Epithelial cell of esophagus (primary cell): ENCODE data around the gene TBC1D10A.

ENCODE experiments used
- DNase-seq: peaks from one replicate; pipeline ENCODE4 v3.0.0; 2010; ENCODE audit warnings: low read depth
- H3K4me3 ChIP-seq: 2 replicates; pipeline ENCODE4 v1.5.1; 2011; ENCODE audit warnings: mild to moderate bottlenecking, low read length, control low read depth
- TF ChIP-seq, protein P1 (sequence below): IDR thresholded peaks from 2 replicates; pipeline ENCODE4 v1.5.1; 2011; ENCODE audit warnings: low read depth, mild to moderate bottlenecking, low read length, control low read depth, inconsistent platforms; ENCODE audit not compliant: insufficient read depth; ENCODE audit errors: missing control alignments

The TBC1D10A gene

DNA sequence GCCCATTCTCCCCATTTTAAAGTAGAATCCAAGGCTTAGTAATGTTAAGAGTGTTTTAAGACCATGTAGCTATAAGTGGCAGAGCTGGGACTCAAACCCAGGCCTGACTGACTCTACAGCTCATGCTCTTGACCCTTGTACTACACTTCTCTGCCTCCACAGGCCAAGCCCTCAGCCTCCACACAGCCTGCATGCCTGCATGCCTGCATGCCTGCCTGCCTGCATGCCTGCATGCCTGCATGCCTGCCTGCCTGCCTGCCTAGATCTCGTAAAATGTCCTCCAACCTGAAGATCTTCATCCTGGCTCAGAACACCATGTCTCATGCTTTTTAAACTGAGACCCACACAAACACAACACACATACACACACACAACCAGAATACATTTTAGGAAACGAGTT lies 18.6 kb downstream of the TBC1D10A start:
- no peak overlapping the region for H3K4me3 ChIP-seq
- DNase-seq: no peak
- TF ChIP-seq, protein P1, sequence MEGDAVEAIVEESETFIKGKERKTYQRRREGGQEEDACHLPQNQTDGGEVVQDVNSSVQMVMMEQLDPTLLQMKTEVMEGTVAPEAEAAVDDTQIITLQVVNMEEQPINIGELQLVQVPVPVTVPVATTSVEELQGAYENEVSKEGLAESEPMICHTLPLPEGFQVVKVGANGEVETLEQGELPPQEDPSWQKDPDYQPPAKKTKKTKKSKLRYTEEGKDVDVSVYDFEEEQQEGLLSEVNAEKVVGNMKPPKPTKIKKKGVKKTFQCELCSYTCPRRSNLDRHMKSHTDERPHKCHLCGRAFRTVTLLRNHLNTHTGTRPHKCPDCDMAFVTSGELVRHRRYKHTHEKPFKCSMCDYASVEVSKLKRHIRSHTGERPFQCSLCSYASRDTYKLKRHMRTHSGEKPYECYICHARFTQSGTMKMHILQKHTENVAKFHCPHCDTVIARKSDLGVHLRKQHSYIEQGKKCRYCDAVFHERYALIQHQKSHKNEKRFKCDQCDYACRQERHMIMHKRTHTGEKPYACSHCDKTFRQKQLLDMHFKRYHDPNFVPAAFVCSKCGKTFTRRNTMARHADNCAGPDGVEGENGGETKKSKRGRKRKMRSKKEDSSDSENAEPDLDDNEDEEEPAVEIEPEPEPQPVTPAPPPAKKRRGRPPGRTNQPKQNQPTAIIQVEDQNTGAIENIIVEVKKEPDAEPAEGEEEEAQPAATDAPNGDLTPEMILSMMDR: no peak

DNA sequence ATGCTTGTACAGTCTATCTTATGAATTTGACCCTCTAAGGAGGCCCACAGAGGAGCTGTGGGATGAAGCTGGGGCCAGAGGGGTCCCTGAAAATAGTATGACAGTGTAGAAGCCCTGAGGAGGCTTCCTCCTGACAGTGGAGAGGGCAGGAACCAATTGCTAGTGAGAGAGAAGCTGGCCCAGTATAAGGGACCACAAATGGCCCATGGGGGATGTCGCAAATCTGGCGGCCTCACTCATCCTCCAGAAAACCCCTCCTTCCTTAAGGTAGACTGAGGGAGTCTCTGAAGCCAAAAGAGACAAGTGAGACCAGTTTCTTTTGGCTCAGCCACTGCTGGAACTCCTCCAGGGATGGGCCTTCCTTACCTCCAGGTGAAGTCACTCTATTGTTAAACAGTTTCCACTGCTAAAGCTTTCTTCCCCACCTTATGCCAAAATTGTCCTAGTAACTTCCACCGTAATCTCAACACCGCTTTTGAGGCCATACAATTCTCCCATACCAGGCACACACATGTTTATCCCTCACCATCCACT lies 19.6 kb downstream of the TBC1D10A start:
- H3K4me3 ChIP-seq: no peak overlapping the region
- no peak for DNase-seq
- TF ChIP-seq, protein P1: no peak

DNA sequence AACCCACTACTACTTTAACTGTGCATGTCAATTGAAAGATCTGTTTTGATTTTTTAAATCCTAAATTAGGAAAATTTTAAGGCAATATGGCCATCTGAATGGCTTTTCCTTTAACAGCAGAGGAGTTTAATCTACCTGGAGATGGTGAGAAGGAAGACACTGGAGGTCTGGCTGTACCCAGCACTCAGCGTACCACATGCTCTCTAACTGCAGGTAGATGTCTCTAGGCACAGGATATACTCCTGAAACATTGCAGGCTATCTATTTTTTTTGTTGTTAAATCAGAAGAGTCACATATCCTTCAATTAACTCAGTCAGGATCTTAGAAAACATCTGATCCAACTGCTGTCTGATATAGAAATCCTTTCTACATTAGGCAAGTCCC lies 20.1 kb downstream of the TBC1D10A start:
- TF ChIP-seq, protein P1: no peak
- H3K4me3 ChIP-seq: no peak overlapping the region
- no peak for DNase-seq

DNA sequence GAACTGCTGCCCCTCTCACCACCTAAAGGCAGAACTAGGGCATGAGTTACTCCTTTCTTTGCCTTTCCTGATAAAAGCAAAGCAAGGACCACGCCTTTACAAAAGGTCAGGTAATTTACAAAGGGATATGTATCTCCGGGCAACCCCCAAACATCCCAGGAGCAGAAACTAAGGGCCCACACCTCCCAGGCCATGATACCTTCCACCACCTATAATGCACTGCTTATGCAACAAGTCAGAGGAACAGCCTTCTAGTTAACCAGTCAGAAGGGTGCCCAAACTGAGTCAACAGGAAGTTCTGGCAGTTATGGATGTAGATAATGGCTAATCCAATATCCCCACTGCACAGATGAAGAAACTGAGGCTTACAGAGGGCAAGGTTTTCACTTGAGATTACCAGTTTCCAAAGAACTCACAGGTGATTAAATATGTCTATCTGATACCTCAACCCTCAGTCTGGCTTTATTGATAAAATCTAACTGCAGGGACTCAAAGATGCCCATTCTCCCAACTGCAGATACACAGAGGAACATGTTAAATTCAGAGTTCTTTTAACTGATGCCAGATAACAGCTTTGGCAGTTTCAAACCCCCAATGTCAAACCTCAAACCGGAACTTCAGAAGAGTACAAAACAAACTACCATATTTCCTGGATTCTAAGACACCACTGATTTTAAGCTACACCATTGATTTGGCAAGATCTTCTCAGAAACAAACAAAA lies 20.7 kb downstream of the TBC1D10A start:
- DNase-seq: peak; percentile 54
- TF ChIP-seq, protein P1: no peak
- no peak overlapping the region for H3K4me3 ChIP-seq

DNA sequence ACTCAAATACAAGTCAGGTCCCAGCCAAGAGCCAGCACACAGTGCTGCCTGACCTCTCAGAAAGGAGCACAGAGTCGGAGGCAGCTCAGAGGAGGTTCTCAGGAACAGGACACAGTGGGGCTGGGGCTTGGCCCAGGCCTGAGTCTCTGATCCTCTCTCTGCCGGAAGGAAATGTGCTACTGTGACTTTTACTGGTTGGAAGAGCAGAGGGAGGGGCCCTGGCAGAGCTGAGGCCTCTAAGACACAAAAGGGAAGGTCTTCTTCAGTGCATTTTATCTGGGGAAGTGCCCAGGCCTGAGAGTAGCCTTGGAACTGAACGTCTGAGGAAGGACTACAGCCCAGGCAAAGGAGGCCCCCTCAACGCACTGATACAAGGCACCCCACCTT lies 21.2 kb downstream of the TBC1D10A start:
- no peak overlapping the region for H3K4me3 ChIP-seq
- no peak for DNase-seq
- TF ChIP-seq, protein P1: no peak

DNA sequence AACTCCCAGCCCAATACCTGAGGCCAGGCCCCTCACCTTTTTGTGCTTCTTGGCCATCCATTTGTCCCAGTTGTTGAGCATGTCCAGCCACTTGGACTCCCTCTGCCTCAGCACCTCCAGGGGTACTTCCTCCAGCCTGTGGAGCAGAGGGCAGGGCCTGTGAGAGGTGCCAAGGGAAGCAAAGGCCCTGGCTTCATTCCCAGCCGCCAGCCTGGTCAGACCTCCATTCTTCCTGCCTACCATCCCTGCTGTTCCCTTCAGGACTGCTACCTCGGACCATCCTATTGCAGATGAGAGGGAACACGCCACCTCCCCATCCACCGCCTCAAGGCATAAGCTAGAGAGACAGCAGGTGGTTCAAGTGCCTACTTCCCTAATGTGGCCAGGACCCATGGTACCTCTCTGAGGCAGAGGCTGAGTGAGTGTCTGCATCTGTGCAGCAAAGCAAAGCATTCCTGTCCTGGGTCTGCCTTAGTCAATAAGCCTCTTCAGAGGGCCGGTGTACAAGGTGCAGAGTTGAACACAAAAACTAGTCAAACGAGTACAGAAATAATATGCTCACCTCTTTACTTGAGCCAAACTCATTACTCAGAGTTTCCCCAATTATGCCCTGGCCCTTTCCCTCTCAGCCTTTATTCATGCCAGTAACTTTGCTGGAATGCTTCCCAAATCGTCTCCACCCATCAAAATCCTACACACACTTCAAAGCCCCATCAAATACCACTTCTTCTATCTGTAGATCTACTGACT lies 22.1 kb downstream of the TBC1D10A start:
- peak; percentile 77 for DNase-seq
- TF ChIP-seq, protein P1: no peak
- no peak overlapping the region for H3K4me3 ChIP-seq
